NT2/D1 (cell line): ENCODE data around the gene NPLOC4.

Experiments used
- YY1 ChIP-seq: IDR thresholded peaks from 2 replicates; pipeline ENCODE4 v1.6.1; 2011; ENCODE audit not compliant: insufficient read length, insufficient read depth
- ZNF274 ChIP-seq: IDR thresholded peaks from 2 replicates; pipeline ENCODE4 v1.6.1; 2011; ENCODE audit warnings: mild to moderate bottlenecking, low read depth, low read length

- TF ChIP-seq ZNF274 (no peak), YY1 (peak; percentile 34)
Measured at GRCh38 chr17:81665205-81666091, 28.5 kb upstream of the NPLOC4 start.
